Mononuclear cell (primary cell): ENCODE results near the gene IDH3G. TPM values are rescaled to one million over a fixed set of nuclear protein-coding genes. Genes with fewer than 3 reads are reported as not detected.
"Not testable (repeated sequence)": the region's sequence is repeated elsewhere in the genome, so short reads cannot be mapped to it uniquely, and the experiment has no call there.

Source experiments
- H3K27me3 ChIP-seq: 2 replicates; pipeline ENCODE4 v1.6.0; 2011; ENCODE audit warnings: low read length, control low read depth; ENCODE audit not compliant: insufficient read depth
- H3K4me1 ChIP-seq: 2 replicates; pipeline ENCODE4 v1.5.1; 2011; ENCODE audit warnings: mild to moderate bottlenecking, low read length, control low read depth; ENCODE audit not compliant: insufficient read depth
- H3K4me3 ChIP-seq: 2 replicates; pipeline ENCODE4 v1.5.1; 2011; ENCODE audit warnings: mild to moderate bottlenecking, low read length, moderate library complexity
- H3K9me3 ChIP-seq: 2 replicates; pipeline ENCODE4 v1.5.1; 2011; ENCODE audit warnings: low read depth, mild to moderate bottlenecking, control low read depth, low read length
- total RNA-seq: library from RNA; depleted of rRNA; stranded (reverse); fragments of >200 nt; gene quantifications from one replicate; pipeline ENCODE4 v1.2.3, GENCODE V29; 2012

The IDH3G gene
- total RNA-seq, 1 donor, result 42.3 TPM

DNA sequence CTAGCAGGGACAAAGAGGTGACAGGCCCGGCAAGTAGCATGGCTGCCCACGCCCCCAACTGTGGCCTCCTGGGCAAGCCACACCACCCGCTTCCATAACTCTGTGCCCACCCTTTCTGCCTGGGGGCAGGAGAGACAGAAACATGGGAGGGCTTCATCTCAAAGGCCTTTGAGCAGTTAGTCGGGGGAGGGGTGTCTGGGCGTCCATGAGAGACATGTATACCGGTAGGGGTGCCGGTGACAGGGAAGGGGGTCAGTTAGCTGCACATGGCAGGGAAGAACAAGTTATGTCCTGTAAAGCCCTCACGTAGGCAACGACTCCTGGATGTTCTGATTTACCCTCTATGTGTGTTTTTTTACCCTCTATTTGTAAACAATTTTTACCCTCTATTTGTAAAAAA lies 26.9 kb upstream of the IDH3G start:
- Histone ChIP-seq H3K4me3 (no peak overlapping the region), H3K4me1 (peaks cover 31% of the 10 kb centered on the region), H3K9me3 (no peaks in the 10 kb centered on the region), H3K27me3 (peaks cover 2% of the 10 kb centered on the region)

DNA sequence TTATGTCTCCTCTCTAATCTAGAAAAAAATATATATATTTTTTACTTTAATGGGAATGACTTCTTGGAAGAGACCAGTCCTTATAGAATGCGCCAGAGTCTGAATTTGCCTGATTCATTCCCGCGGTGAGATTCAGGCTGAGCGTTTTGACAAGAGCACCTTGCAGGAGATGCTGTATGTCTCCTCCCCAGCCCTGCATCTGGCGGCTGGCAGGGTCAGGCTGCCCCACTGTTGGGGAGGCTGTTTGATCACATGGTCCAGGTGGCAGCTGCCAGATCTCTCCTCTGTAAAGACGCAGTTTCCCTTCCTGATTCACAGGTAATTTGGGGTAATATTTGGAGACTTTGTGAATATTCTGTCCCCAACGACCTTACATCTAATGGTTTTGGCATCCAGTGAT lies 26.4 kb upstream of the IDH3G start:
- H3K4me1 ChIP-seq, result peaks cover 31% of the 10 kb centered on the region
- H3K27me3 ChIP-seq, result peaks cover 2% of the 10 kb centered on the region
- H3K9me3 ChIP-seq, result no peaks in the 10 kb centered on the region
- no peak overlapping the region for H3K4me3 ChIP-seq

DNA sequence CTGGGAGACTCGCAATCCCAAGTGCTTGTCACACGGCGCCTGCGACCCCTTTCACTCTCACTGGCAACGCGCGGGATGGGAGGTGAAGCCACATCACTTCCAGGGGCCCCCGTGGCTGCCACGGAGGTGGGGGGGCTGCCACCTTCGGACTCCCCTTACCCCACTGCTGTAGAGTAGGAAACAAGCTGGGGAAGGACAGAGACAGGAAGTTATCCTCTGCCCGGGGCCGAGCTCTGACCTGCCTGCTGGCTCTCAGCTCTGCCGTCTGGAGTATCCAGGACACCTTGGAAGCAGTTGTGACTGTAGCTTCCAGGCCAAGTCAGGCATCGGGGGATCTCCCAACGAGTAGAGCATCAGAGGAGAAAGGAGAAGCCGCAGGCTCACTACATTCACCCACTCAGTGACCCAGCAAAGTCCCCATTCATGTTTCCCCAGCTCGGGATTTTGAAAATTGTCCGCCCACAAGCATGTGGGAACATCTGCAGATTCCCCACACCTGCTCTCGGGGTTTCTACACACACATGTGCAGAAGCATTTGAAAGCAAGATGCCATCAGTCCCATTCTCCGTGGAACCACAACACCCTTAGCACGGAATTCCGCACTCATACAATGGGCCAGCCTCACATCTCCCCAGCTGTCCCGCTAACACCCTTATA lies 25.3 kb upstream of the IDH3G start:
- Histone ChIP-seq H3K4me1 (peaks cover 31% of the 10 kb centered on the region), H3K9me3 (no peaks in the 10 kb centered on the region), H3K27me3 (peaks cover 2% of the 10 kb centered on the region), H3K4me3 (no peak overlapping the region)

DNA sequence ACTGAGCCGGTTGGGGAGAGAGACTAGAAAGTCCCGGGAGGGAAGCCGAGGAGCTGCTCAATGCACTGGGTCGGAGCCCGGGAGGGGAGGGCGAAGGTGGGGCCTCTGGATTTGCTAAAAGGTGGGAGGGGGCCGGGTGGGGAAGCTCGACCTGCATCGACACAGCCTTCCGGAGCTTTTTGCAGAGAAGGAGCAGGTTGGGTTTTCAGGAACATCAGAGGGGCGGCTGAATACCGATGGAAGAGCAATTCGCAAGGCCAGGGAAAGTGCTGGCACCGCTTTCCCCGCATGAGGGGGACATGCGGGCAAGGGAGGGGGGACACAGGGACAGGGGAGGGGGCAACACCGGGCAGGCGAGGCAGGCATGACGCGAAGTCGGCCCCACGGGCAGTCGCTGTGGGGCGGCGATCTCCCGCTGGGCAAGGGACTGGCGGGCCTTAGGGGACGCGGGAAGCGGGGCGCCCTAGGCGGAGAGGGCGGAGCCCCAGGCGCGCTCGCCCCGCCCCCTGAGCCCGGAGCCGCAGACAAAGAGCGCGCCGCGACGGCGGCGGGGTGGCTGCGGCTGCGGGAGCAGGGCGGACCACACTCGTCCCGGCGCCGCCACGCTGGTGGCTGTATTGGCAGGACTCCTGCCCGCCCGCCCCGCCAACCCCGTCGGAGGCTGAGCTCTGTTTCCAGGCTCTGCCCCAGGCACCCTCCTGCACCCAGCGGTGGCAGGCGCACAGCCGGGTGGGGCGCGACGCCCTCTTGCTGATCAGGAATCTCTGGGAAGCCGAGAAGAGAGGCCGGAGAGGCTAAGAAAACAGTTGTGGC lies 24.6 kb upstream of the IDH3G start:
- H3K4me3 ChIP-seq, result no peak overlapping the region
- peaks cover 2% of the 10 kb centered on the region for H3K27me3 ChIP-seq
- peaks cover 31% of the 10 kb centered on the region for H3K4me1 ChIP-seq
- no peaks in the 10 kb centered on the region for H3K9me3 ChIP-seq

DNA sequence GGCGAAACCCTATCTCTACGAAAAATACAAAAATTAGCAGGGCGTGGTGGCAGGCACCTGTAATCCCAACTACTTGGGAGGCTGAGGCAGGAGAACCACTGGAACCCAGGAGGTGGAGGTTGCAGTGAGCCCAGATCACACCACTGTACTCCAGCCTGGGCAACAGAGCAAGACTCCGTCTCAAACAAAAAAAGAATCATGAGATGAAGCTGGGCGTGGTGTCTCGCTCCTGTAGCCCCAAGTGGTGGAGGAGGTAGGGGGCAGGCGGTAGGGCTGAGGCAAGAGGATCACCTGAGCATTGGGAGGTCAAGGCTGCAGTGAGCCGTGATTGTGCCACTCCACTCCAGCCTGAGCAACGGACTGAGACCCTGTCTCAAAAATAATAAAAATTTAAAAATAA lies 23.9 kb upstream of the IDH3G start:
- H3K4me1 ChIP-seq, result peaks cover 31% of the 10 kb centered on the region
- not testable (repeated sequence) for H3K27me3 ChIP-seq, H3K4me3 ChIP-seq, H3K9me3 ChIP-seq

DNA sequence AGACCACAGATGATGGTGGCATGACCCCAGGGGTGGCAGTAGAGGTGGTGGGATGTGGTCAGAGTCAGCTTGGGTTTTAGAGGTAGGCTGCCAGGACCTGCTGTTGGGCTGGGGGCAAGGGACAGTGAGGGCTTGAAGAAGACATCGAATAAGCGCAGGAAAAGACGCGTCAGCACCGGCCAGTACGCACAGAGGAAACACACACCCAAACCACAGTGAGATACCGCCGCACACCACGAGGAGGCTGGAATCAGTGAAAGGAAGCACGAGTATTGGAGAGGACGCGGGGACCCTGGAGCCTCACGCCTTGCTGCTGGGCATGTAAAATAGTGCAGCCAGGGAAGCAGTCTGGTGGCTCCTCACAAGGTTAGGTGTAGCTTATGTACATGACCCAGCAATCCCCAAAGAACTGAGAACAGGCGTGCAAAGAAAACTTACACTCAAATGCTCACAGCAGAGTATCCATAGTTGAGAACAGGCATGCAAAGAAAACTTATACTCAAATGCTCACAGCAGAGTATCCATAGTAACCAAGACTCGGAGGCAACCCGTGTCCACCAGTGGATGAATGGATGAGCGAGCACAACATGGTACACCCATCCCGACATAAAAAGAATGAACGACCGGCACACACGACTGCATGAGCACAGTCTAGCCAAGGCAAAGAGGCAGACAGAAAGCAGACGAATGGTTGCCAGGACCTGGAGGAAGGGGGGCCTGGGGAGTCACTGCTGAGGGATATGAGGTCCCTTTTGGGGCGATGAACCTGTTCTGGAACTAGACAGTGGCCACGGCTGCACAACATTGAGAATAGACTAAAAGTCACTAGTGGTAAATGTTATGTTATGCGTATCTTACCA lies 22.9 kb upstream of the IDH3G start:
- Histone ChIP-seq H3K4me1 (peaks cover 26% of the 10 kb centered on the region), H3K4me3 (no peak overlapping the region), H3K27me3 (peaks cover 2% of the 10 kb centered on the region), H3K9me3 (no peaks in the 10 kb centered on the region)

DNA sequence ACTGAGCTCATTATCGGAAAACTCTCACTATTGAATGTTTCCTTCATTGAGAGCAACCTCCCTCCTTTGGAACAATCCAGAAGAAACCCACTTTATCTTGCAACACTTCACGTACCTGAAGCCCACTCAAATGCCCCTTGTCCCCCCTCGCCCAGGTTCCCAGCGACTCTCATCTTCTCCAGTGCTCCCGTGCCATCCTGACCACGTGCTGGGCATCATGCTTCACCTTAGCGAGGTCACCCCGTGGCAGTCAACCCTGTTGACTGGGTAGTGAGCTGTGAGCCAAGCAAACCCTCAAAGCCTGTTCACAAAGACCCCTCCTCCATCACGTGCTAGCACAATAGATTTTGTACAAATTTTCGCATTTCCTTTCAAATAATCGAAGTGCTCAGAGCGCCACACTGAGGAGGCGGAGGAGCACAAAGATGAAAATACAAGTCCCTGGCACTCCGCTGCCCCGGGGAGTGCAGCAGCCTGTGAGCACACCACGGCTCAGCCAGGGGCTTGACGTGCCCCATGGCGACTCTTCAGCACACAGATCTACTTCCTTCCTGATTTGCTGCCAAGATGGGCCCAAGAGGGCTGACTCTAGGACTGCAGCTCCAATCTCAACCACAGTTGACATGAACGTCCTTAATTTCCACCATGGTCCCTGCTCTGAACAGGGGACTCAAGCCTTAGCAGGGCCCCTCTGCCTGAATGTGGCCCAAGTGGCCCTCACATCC lies 20.6 kb upstream of the IDH3G start:
- Histone ChIP-seq H3K4me3 (no peak overlapping the region), H3K4me1 (peaks cover 18% of the 10 kb centered on the region), H3K27me3 (peaks cover under 1% of the 10 kb centered on the region), H3K9me3 (no peaks in the 10 kb centered on the region)

DNA sequence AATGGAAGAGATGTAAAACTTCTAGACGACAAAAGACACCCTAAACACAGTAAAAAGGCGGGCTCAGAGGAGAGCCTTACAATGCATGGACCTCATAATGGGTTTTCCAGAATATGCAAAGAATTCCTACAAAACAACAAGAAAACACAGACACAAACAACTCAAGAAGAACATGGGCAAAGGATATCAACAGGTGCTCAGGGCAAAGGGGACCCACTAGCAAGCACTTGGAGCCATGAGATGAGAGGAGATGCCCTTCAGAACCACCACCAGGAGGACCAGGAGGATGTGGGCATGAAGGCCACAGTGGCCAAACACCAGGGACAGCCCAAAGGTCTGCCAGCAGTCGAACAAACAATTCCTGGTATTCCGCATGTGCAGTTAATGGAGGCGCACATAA lies 19.0 kb upstream of the IDH3G start:
- Histone ChIP-seq H3K4me1 (peaks cover 11% of the 10 kb centered on the region), H3K4me3 (no peak overlapping the region), H3K27me3 (no peaks in the 10 kb centered on the region), H3K9me3 (no peaks in the 10 kb centered on the region)

DNA sequence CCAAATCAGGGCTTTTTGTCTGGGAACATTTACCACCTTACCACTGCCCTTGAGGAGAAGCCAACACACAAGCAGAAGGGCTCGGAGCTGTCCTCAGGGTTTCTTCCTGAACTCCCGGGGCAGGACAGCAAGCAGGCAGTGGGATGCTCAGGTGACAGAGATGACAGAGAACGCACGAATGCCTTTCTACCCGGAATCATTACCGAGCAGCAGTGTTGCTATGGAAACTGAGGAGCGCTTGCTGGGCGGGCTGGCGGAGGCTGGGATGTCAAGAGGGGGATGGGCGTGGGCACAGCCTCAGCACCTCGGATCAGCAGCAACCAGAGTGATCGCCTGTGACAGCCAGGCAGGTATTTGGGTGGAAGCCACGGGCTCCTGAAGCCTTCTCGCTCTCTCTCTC lies 18.0 kb upstream of the IDH3G start:
- no peaks in the 10 kb centered on the region for H3K9me3 ChIP-seq
- H3K4me3 ChIP-seq, result no peak overlapping the region
- H3K4me1 ChIP-seq, result peaks cover 9% of the 10 kb centered on the region
- H3K27me3 ChIP-seq, result no peaks in the 10 kb centered on the region

DNA sequence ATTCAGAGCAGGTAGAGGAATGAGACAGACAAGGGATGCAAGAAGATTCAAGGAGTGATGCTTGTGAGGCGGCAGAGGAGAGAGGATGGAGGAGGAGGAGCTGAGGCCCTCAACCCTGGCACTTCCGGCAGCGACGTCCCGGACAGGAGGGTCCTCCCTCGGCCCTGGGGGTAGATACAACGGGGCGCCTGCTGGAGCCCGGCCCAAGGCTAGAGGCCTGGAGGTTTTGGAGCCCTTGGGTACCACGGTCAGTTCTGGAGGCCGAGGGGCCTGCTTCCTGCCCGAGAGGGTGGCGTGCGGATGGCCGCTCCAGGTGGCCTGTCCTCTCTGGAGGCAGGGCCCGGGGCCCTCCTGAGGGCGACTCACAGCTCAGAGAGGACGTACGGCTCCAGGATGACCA lies 13.8 kb upstream of the IDH3G start:
- Histone ChIP-seq H3K27me3 (no peaks in the 10 kb centered on the region), H3K4me3 (no peak overlapping the region), H3K9me3 (no peaks in the 10 kb centered on the region), H3K4me1 (no peaks in the 10 kb centered on the region)

DNA sequence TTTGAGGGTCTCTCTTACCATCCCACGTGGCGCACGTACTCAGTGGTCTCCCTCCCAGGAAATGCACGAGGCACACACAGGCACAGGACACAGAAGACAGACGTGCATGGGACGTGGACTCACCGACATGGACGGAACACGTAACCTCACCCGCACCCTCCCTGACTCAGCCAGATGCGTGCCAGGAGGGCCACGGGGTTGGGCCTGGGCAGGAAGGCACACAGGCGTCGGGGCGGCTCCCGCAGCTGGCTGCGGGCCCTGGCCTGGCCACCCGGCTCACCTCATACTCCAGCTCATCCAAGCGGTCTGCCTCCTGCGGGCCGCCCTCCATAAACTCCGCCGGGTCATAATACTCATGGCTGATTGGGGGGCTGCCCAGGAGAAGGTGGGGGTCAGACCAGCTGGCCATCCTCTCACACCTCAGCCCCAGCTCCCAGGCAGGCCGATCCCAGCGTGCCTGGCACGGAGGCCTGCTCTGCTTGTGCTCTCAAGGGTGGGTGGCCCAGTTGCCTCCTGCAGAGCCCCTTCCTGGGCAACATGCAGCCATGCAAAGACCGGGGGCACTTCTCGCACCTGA lies 12.9 kb upstream of the IDH3G start:
- no peaks in the 10 kb centered on the region for H3K9me3 ChIP-seq
- H3K4me1 ChIP-seq, result no peaks in the 10 kb centered on the region
- H3K4me3 ChIP-seq, result no peak overlapping the region
- H3K27me3 ChIP-seq, result no peaks in the 10 kb centered on the region

DNA sequence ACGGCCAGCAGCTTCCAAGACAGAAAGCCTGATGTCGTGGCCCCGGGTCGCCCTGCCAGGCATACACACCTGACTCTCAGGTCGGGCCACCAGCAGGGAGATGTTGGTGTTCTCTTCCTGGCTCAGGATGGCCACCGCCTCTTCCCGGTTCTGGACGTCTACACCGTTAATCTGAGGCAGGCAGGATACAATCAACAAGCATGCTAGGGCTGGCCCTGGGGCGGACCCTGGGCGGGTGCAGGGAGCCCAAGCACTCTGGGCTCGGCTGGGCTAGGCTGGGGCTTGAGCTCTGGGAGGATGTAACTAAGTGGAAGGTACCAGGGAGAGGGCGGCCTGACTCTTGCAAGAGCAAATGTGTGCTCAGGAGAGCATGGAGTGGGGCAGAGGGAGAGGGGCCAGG lies 11.3 kb upstream of the IDH3G start:
- no peaks in the 10 kb centered on the region for H3K4me1 ChIP-seq
- no peaks in the 10 kb centered on the region for H3K9me3 ChIP-seq
- H3K4me3 ChIP-seq, result no peak overlapping the region
- H3K27me3 ChIP-seq, result no peaks in the 10 kb centered on the region

DNA sequence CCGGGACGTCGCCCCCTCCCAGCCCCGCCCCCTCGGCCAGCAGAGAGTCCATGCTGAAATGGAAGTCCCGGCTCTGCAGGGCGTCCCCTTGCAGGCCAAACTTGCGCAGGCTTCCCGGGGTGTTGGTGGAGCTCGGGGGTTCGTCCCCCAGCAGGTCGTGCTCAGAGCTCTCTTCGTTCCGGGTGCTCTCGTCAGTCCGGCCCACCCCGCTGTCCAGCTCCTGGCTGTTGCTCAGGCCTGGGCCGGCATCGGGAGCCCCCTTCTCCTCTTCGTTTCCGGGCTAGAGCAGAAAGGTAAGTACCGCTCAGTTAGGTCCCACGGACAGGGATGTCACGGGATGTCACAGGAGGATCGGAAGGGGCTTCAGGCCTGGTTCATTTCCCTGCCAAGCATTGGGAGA lies 10.4 kb upstream of the IDH3G start:
- no peaks in the 10 kb centered on the region for H3K4me1 ChIP-seq
- H3K9me3 ChIP-seq, result no peaks in the 10 kb centered on the region
- H3K27me3 ChIP-seq, result no peaks in the 10 kb centered on the region
- no peak overlapping the region for H3K4me3 ChIP-seq

DNA sequence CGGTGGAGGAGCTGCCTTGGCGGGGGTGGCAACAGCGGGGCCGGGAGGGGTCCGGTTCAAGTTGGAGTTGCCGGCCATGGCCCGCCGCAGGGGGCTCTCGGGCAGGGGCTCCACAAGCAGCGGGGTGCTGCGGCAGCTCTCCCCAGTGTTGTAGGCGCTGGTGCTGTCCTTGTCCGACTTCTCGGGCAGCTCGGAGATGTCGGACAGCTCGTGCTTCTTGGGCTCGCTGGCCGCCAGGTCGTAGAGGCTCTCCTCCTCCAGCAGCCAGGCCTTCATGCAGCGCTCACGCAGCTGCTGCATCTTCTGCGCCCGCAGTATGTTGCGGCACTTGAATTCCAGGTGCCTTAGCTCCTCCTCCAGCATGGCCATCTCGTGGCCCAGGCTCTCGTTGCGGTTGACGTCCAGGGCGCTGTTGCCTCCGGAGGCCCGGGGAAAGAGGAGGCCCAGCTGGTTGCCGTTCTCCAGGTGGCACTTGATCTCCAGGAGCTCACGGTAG lies 10.0 kb upstream of the IDH3G start:
- H3K4me1 ChIP-seq, result no peaks in the 10 kb centered on the region
- H3K9me3 ChIP-seq, result no peaks in the 10 kb centered on the region
- no peaks in the 10 kb centered on the region for H3K27me3 ChIP-seq
- no peak overlapping the region for H3K4me3 ChIP-seq
